WERI-Rb-1 (cell line): ENCODE measurements around the gene PAH.

ENCODE experiments used
- DNase-seq: peaks from one replicate; pipeline ENCODE4 v3.0.0-alpha.2; 2020
- H3K27ac ChIP-seq: fragments of 250-450 bp; sonication (Bioruptor Pico); 2 replicates; pipeline ENCODE4 v1.5.1; 2020; ENCODE audit warnings: mild to moderate bottlenecking, moderate library complexity
- H3K27me3 ChIP-seq: fragments of 250-450 bp; sonication (Bioruptor Pico); 2 replicates; pipeline ENCODE4 v1.5.1; 2021; ENCODE audit warnings: mild to moderate bottlenecking, low read depth, moderate library complexity; ENCODE audit not compliant: insufficient read depth, severe bottlenecking
- H3K36me3 ChIP-seq: fragments of 250-450 bp; sonication (Bioruptor Pico); 2 replicates; pipeline ENCODE4 v1.5.1; 2020; ENCODE audit warnings: mild to moderate bottlenecking, moderate library complexity
- H3K4me3 ChIP-seq: 2 replicates; pipeline ENCODE4 v1.5.1; 2011; ENCODE audit warnings: low read depth, mild to moderate bottlenecking, control low read depth, low read length
- H3K9me3 ChIP-seq: fragments of 250-450 bp; sonication (Bioruptor Pico); 2 replicates; pipeline ENCODE4 v1.5.1; 2021; ENCODE audit warnings: mild to moderate bottlenecking, moderate library complexity; ENCODE audit not compliant: severe bottlenecking
- CTCF ChIP-seq: IDR thresholded peaks from 2 replicates; pipeline ENCODE4 v1.5.1; 2011; ENCODE audit warnings: low read depth, mild to moderate bottlenecking, control low read depth, inconsistent platforms, low read length

The PAH gene

GRCh38 chr12:102946042-102946441 is 29.0 kb upstream of the PAH start:
- H3K4me3 ChIP-seq, result no peak overlapping the region
- no peaks in the 10 kb centered on the region for H3K9me3 ChIP-seq
- no peak for DNase-seq
- H3K27me3 ChIP-seq, result no peaks in the 10 kb centered on the region
- H3K27ac ChIP-seq, result no peak overlapping the region
- TF ChIP-seq CTCF, result no peak
- H3K36me3 ChIP-seq, result no peaks in the 10 kb centered on the region

GRCh38 chr12:102939670-102940222 is 22.7 kb upstream of the PAH start:
- Histone ChIP-seq H3K4me3 (no peak overlapping the region), H3K27me3 (no peaks in the 10 kb centered on the region), H3K9me3 (no peaks in the 10 kb centered on the region), H3K36me3 (no peaks in the 10 kb centered on the region), H3K27ac (no peak overlapping the region)
- TF ChIP-seq CTCF, result peak; percentile 77
- no peak for DNase-seq

- Histone ChIP-seq H3K27ac (no peak overlapping the region), H3K27me3 (no peaks in the 10 kb centered on the region)
Measured at GRCh38 chr12:102939059-102939458, 22.0 kb upstream of the PAH start.

GRCh38 chr12:102933168-102933567 is 16.1 kb upstream of the PAH start:
- no peak for DNase-seq
- Histone ChIP-seq H3K4me3 (no peak overlapping the region), H3K9me3 (no peaks in the 10 kb centered on the region), H3K27ac (no peak overlapping the region), H3K36me3 (no peaks in the 10 kb centered on the region), H3K27me3 (no peaks in the 10 kb centered on the region)
- no peak for TF ChIP-seq CTCF

More at GRCh38 chr12:102939059-102939458, 22.0 kb upstream of the PAH start:
- DNase-seq, result no peak
- H3K4me3 ChIP-seq, result no peak overlapping the region
- H3K9me3 ChIP-seq, result no peaks in the 10 kb centered on the region
- TF ChIP-seq CTCF, result no peak
- H3K36me3 ChIP-seq, result no peaks in the 10 kb centered on the region

GRCh38 chr12:102927220-102927619 is 10.2 kb upstream of the PAH start:
- Histone ChIP-seq H3K27me3 (no peaks in the 10 kb centered on the region), H3K4me3 (no peak overlapping the region), H3K27ac (no peak overlapping the region), H3K36me3 (no peaks in the 10 kb centered on the region), H3K9me3 (no peaks in the 10 kb centered on the region)
- TF ChIP-seq CTCF, result no peak
- DNase-seq, result no peak

- Histone ChIP-seq H3K4me3 (no peak overlapping the region), H3K27ac (no peak overlapping the region), H3K9me3 (no peaks in the 10 kb centered on the region), H3K36me3 (no peaks in the 10 kb centered on the region), H3K27me3 (no peaks in the 10 kb centered on the region)
- TF ChIP-seq CTCF, result no peak
- no peak for DNase-seq
Measured at GRCh38 chr12:102921240-102921639, 4.2 kb upstream of the PAH start.
